Spleen (tissue), 3 donors: Measurements from ENCODE around the gene BNIPL.

Experiments used
- POLR2A ChIP-seq, 3 donors: fragments of 450-650 bp; IDR thresholded peaks; one replicate each; pipeline ENCODE4 v1.5.1; 2017; ENCODE audit warnings: antibody characterized with exemption in 3 of 3, mild to moderate bottlenecking in 1 of 3
- POLR2AphosphoS5 ChIP-seq, 3 donors: sonication (generic); formaldehyde crosslinking; IDR thresholded peaks; one replicate each; pipeline ENCODE4 v1.5.1; 2017; ENCODE audit warnings: antibody characterized with exemption in 3 of 3

GRCh38 chr1:151003180-151003579, 33.2 kb upstream of the BNIPL start:
- TF ChIP-seq POLR2AphosphoS5 (IDR thresholded peaks at IDR 0.05) (peak in 1 of 3 donors; percentile 32), POLR2A (IDR thresholded peaks at IDR 0.05) (no peak)
